Smooth muscle cell (in vitro differentiated cells): ENCODE data around the gene HPDL. TPM values are rescaled to one million over a fixed set of nuclear protein-coding genes. Genes with fewer than 3 reads are reported as not detected.

ENCODE experiments used
- DNase-seq: peaks from one replicate; lab custom pipeline; 2025; ENCODE audit not compliant: unreplicated experiment; lab: John Stamatoyannopoulos, UW
- H2AFZ ChIP-seq: fragments of 200-600 bp; sonication (generic); 2 replicates; pipeline ENCODE4 v1.6.0; 2016; ENCODE audit warnings: antibody characterized with exemption, low read depth, mild to moderate bottlenecking
- H3F3A ChIP-seq: fragments of 200-600 bp; sonication (generic); 2 replicates; pipeline ENCODE4 v1.6.0; 2017; ENCODE audit warnings: antibody characterized with exemption, low read depth
- H3K27ac ChIP-seq: fragments of 200-600 bp; sonication (generic); 2 replicates; pipeline ENCODE4 v1.5.1; 2016; ENCODE audit warnings: low read depth, mild to moderate bottlenecking
- H3K27me3 ChIP-seq: fragments of 200-600 bp; sonication (generic); 2 replicates; pipeline ENCODE4 v1.6.1; 2016; ENCODE audit warnings: low read depth, mild to moderate bottlenecking
- H3K36me3 ChIP-seq: fragments of 200-600 bp; sonication (generic); 2 replicates; pipeline ENCODE4 v1.5.1; 2016; ENCODE audit warnings: low read depth
- H3K4me1 ChIP-seq: fragments of 200-600 bp; sonication (generic); 2 replicates; pipeline ENCODE4 v1.5.1; 2016; ENCODE audit warnings: low read depth
- H3K4me2 ChIP-seq: fragments of 200-600 bp; sonication (generic); 2 replicates; pipeline ENCODE4 v1.6.0; 2016; ENCODE audit warnings: mild to moderate bottlenecking
- H3K4me3 ChIP-seq: fragments of 200-600 bp; sonication (generic); 2 replicates; pipeline ENCODE4 v1.5.1; 2016; ENCODE audit warnings: mild to moderate bottlenecking
- H3K79me2 ChIP-seq: fragments of 200-600 bp; sonication (generic); 2 replicates; pipeline ENCODE4 v1.6.0; 2016; ENCODE audit warnings: low read depth, mild to moderate bottlenecking
- H3K9ac ChIP-seq: fragments of 200-600 bp; sonication (generic); 2 replicates; pipeline ENCODE4 v1.6.0; 2016; ENCODE audit warnings: low read depth
- H3K9me3 ChIP-seq: fragments of 200-600 bp; sonication (generic); replicated peaks from 2 replicates; pipeline ENCODE4 v1.5.1; 2016; ENCODE audit warnings: low read depth
- H4K20me1 ChIP-seq: fragments of 200-600 bp; sonication (generic); 2 replicates; pipeline ENCODE4 v1.6.0; 2016; ENCODE audit warnings: low read depth
- CTCF ChIP-seq: fragments of 200-600 bp; sonication (generic); IDR thresholded peaks from 2 replicates; pipeline ENCODE4 v1.5.1; 2017; ENCODE audit warnings: borderline replicate concordance, mild to moderate bottlenecking, antibody characterized with exemption; ENCODE audit not compliant: insufficient read depth, poor library complexity, severe bottlenecking
- WGBS: methylation state at CpG from one replicate; pipeline ENCODE4 v1.1.7; 2016; ENCODE audit warnings: low lambda C conversion rate; 5-methylcytosine and 5-hydroxymethylcytosine counted together
- polyA plus RNA-seq: library from polyadenylated mRNA; unstranded; fragments of >200 nt; fragmentation: Nextera tagmentation; extraction: Ambion mirVana; gene quantifications from 2 replicates; pipeline ENCODE4 v1.2.1, GENCODE V29; 2016
- total RNA-seq: library from RNA; depleted of rRNA; stranded (reverse); fragments of >200 nt; gene quantifications from 2 replicates; pipeline ENCODE4 v1.2.3, GENCODE V29; 2014

The HPDL gene
- total and polyA plus RNA-seq, 2 experiments from 2014 or later, result 0.96 TPM; not detected in 1

- 76% methylated on average over 2 of the region's 2 CpGs for WGBS
These were observed 35.0 kb upstream of the HPDL start for GRCh38 chr1:45291716-45292115.

GRCh38 chr1:45297666-45298356 lies 28.9 kb upstream of the HPDL start:
- H3K9ac ChIP-seq, result no peak overlapping the region
- H3K27ac ChIP-seq, result no peak overlapping the region
- H2AFZ ChIP-seq, result no peak overlapping the region
- H3K4me3 ChIP-seq, result no peak overlapping the region
- no peaks in the 10 kb centered on the region for H4K20me1 ChIP-seq
- WGBS, result 83% methylated on average over 8 of the region's 8 CpGs
- no peak for TF ChIP-seq CTCF
- H3K79me2 ChIP-seq, result no peaks in the 10 kb centered on the region
- no peaks in the 10 kb centered on the region for H3K27me3 ChIP-seq
- no peak for DNase-seq
- H3K4me1 ChIP-seq, result peaks cover 6% of the 10 kb centered on the region
- H3F3A ChIP-seq, result peaks cover 11% of the 10 kb centered on the region
- H3K4me2 ChIP-seq, result no peak overlapping the region
- no peaks in the 10 kb centered on the region for H3K36me3 ChIP-seq
- H3K9me3 ChIP-seq, result no peaks in the 10 kb centered on the region

More at GRCh38 chr1:45291716-45292115, 35.0 kb upstream of the HPDL start:
- DNase-seq, result no peak
- TF ChIP-seq CTCF, result no peak
- Histone ChIP-seq H2AFZ (no peak overlapping the region), H3K27me3 (no peaks in the 10 kb centered on the region), H3K4me2 (no peak overlapping the region), H3K9me3 (no peaks in the 10 kb centered on the region), H3K4me3 (no peak overlapping the region), H3K36me3 (no peaks in the 10 kb centered on the region), H3K4me1 (no peaks in the 10 kb centered on the region), H3K79me2 (no peaks in the 10 kb centered on the region), H3F3A (no peaks in the 10 kb centered on the region), H3K9ac (no peak overlapping the region), H4K20me1 (no peaks in the 10 kb centered on the region), H3K27ac (no peak overlapping the region)

GRCh38 chr1:45299296-45299695 lies 27.4 kb upstream of the HPDL start:
- H3K4me3 ChIP-seq, result no peak overlapping the region
- no peaks in the 10 kb centered on the region for H4K20me1 ChIP-seq
- no peaks in the 10 kb centered on the region for H3K79me2 ChIP-seq
- H3K4me1 ChIP-seq, result peaks cover 6% of the 10 kb centered on the region
- peaks cover 15% of the 10 kb centered on the region for H3F3A ChIP-seq
- H3K27me3 ChIP-seq, result no peaks in the 10 kb centered on the region
- no peak for DNase-seq
- no peak overlapping the region for H3K4me2 ChIP-seq
- H3K36me3 ChIP-seq, result no peaks in the 10 kb centered on the region
- no peak overlapping the region for H3K27ac ChIP-seq
- no peak overlapping the region for H3K9ac ChIP-seq
- WGBS, result 65% methylated on average over 1 of the region's 1 CpG
- H3K9me3 ChIP-seq, result no peaks in the 10 kb centered on the region
- no peak overlapping the region for H2AFZ ChIP-seq
- no peak for TF ChIP-seq CTCF
